PFSK-1 (cell line): ENCODE data around the gene DDAH1.

Source experiments
- POLR2AphosphoS5 ChIP-seq: IDR thresholded peaks from 2 replicates; pipeline ENCODE4 v1.6.1; 2012; ENCODE audit warnings: low read depth, mild to moderate bottlenecking, control low read depth, low read length, moderate library complexity
- TAF1 ChIP-seq: IDR thresholded peaks from 2 replicates; pipeline ENCODE4 v1.6.1; 2012; ENCODE audit warnings: low read length, control low read depth, borderline replicate concordance; ENCODE audit not compliant: insufficient read depth
- TF ChIP-seq, protein P1 (sequence below), 2 experiments: IDR thresholded peaks; 2 replicates each; pipeline versions ENCODE4 v1.6.1 to v1.8.0; 2011 to 2012; ENCODE audit warnings: low read depth in 2 of 2, low read length in 2 of 2, control low read depth in 1 of 2, inconsistent platforms in 1 of 2, mild to moderate bottlenecking in 1 of 2, moderate library complexity in 1 of 2; ENCODE audit not compliant: insufficient read depth in 1 of 2

DNA sequence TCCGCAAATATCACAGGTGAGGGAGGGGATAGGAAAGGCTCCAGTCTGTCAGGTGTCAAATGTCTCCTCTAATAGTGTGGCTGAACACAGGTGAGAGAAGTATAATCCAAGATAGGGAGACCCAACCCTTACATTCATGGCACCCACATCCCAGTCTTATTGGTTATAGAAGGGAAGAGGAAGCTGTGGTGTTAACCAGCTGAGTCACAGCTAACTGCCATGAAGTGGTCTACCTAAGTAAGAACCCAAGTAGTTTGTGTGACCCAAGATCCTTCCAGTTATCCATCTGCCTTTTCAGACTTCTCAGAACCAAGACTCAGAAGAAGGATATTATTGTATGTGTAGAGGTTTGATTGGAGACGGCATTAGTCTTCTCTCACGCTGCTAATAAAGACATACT lies 37.1 kb downstream of the DDAH1 start:
- no peak for TF ChIP-seq POLR2AphosphoS5
- TF ChIP-seq, protein P1, sequence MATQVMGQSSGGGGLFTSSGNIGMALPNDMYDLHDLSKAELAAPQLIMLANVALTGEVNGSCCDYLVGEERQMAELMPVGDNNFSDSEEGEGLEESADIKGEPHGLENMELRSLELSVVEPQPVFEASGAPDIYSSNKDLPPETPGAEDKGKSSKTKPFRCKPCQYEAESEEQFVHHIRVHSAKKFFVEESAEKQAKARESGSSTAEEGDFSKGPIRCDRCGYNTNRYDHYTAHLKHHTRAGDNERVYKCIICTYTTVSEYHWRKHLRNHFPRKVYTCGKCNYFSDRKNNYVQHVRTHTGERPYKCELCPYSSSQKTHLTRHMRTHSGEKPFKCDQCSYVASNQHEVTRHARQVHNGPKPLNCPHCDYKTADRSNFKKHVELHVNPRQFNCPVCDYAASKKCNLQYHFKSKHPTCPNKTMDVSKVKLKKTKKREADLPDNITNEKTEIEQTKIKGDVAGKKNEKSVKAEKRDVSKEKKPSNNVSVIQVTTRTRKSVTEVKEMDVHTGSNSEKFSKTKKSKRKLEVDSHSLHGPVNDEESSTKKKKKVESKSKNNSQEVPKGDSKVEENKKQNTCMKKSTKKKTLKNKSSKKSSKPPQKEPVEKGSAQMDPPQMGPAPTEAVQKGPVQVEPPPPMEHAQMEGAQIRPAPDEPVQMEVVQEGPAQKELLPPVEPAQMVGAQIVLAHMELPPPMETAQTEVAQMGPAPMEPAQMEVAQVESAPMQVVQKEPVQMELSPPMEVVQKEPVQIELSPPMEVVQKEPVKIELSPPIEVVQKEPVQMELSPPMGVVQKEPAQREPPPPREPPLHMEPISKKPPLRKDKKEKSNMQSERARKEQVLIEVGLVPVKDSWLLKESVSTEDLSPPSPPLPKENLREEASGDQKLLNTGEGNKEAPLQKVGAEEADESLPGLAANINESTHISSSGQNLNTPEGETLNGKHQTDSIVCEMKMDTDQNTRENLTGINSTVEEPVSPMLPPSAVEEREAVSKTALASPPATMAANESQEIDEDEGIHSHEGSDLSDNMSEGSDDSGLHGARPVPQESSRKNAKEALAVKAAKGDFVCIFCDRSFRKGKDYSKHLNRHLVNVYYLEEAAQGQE (IDR thresholded peaks at IDR 0.05; ENCODE audit: insufficient read depth in 1 of 2, low read depth in 2 of 2, low read length in 2 of 2), result no peak
- TF ChIP-seq TAF1, result no peak
